GM18502 (cell line): ENCODE results near the gene CHRND.

Experiments
- ATAC-seq: cut with Tn5 transposase; IDR thresholded peaks from one replicate; pipeline ENCODE4 v1.9.1; 2021; ENCODE audit warnings: mild to moderate bottlenecking; ENCODE audit not compliant: unreplicated experiment, poor library complexity

Gene CHRND

GRCh38 chr2:232525791-232526371 is at the start of gene CHRND:
TSS of gene CHRND (plus strand) at chr2:232526160. CDS start at chr2:232526216, 56 bp downstream.
- ATAC-seq: no peak

GRCh38 chr2:232476791-232477190 is 49.2 kb upstream of the CHRND start:
- ATAC-seq: no peak

GRCh38 chr2:232477751-232478510 is 48.0 kb upstream of the CHRND start:
- no peak for ATAC-seq

- ATAC-seq: no peak
These were observed 47.2 kb upstream of the CHRND start for GRCh38 chr2:232478571-232479340.

DNA sequence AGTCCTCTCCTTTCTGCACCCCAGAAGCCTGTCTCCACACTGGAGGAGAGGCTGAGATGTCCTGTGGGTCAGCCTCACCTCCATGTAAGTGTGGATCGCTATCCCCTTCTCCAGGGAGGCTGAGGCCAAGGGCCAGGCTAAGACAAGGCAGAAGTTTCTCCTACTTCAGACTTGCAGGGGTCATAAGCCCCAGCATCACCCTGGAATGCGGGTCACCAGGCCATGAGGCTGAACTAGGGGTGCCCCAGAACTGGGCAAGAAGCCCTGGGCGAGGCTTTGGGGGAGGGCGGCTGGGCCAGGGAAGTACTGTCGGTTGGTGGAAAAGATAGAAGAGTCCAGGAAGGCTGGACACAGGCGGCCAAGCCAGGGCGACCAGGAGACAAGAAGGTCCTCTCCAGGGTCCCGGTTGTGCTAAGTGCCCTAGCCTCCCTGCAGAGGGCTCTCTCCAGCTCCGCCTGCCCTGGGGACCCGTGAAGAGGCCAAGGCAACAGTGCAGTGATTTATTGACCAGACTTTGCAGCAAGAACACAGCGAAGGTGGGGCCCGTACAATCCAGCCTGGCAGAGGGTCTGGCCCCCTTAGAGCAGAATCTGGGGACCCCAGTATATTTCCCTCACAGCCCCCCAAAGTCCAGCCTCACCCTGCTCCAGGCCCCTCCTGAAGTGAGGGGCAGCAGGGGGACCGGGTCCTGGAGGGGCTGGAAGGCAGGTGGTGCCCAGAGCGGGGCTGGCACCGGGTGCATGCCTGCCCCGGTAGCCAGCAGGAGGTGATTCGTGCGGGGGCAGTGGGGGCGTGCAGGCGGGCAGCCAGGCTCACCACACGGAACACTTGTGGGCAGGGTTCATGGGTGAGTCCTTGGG is 46.4 kb upstream of the CHRND start:
- no peak for ATAC-seq

DNA sequence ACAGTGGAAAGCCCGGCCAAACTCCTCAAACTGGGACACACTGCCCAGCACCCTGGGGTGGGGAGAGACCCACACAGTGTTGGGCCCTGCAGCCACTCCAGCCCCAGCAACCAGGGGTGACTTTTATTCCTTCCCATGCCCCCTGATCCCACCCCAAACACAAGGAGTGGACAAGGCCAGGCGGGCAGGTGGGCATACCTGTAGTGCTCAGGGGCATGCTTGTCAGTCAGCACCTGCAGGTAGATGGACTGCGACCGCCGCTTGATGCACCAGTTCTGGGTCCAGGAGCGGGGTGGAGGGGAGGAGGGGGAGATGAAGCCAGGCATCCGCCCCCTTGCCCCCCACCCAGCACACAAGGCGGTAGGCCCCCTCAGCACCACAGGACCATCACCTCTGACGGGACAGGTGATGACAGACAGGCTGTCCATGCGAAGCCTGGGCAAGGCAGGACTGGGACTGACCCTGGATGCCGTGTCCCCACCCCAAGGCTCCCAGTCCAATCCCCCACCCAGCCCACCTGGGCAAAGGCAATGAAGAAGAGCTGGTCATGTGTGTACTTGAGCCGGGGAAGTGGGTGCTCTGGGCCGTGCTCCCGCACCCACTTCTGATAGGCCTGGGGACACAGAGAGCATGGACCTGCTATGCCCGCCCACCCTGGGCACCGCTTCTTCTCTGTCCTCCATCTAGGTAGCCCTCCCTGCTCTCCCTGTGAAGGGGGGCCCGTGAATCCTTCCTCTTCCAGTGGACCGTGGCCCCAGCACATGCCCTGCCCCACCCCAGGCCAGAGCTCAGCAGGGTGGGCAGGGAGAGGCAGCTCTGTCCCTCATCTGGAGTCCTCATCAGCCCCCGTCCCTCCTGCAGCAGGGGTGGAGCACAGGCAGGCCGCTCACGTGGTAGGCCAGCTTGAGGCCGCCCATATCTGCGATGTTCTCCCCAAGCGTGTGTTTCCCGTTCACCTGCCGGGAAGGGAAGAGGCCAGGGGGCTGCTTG is 45.5 kb upstream of the CHRND start:
- ATAC-seq: no peak

GRCh38 chr2:232481322-232482140 is 44.4 kb upstream of the CHRND start:
- no peak for ATAC-seq

DNA sequence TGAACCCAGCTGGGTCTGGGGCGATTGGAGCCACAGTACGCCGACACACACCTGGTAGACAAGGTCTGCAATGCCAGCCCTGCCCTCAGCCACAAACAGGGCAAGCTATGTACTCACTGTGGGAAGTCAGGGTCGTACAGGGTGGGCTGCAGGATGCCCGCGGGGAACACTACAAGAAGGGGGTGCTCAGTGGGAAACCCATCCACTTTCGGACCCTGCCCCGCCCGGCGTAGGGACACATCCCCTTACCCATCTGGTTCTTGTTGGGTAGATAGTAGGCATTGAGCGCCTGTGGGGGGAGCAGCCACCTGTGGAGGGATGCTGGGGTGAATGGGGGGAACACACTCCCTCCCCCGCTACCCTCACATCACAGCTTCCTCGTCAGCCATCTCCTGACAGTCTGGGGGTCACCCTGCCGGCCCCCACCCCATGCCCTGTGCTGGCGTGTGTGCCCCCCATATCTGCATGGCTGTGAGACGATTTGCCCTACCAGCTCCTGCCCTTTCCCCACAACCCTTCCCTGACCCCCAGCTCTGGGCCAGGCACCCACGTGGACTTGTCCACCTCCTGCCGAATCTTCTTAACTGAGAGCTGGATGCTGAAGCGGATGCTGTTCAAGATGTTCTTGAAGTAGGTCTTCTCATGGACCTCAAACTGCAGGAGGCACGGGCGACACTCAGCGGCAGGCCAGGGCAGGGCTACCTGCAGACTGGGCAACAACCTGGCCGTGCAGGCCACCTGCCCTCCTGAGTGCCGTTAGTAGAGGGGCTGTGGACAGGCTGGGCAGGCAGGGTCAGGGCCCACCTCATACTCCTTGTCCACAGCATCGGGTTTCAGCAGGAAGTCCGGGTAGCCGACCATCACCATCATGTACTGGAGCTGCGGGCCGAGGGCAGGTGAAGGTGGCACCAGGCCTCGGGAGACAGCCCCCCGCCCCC is 43.4 kb upstream of the CHRND start:
- ATAC-seq: no peak

DNA sequence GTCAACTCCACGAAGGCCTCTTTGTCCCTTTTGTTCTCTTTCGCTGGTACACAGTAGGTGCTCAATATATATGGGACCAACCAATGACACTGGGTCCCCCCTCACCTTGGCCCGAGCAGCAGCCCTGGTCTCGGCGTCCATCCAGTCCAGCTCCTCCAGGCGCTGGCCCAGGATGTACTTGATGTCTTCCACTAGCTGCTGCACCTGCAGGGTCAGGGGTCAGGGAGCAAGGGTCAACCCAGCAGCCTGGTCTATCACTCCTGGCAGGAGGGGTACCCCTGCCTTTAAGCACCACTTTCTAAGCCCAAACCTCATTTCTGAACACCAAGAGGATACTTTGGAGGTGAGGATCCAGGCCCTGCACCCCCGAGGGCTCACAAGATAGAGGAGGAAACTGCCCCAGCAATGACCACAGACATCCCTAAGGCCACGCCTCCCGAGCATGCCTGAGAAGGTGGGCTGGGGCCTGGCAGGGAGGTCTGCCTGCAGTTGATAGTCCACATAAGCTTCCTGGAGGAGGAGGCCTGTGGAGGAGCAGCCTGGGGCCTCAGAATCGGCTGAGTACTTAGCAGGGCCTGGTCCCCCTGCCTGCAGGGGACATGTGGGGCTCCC is 42.5 kb upstream of the CHRND start:
- no peak for ATAC-seq

DNA sequence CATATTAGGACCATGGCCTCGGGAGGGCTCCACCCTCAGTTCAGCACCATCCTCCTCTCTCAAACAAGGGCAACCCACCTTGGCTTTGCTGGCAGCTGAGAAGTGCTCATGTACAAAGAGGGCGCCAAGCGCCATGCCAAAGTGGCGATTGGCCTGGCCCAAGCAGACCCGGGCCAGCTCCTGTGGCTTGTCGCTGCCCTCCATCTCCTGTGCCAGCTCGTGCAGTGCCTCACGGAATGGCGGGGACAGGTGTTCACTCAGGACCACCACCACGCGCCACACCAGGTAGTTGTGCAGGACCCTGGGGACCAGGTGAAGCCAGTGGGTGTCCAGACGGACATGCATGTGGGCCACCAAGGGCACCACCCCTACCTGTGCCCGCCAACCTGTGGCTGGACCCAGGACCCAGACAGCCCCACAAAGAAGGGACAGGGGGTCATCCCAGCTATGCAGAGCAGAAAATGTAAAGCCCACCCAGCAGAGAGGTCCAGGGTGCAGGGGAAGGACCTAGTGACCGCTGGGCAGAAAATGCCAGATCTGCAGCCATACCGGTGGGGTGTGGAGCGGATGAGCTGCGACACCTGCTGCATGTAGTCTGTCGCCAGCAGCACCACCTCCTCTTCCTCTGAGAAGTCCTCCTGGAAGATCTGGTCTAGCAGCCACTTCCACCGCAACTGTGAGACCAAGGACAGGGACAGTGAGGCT is 41.9 kb upstream of the CHRND start:
- ATAC-seq: no peak

DNA sequence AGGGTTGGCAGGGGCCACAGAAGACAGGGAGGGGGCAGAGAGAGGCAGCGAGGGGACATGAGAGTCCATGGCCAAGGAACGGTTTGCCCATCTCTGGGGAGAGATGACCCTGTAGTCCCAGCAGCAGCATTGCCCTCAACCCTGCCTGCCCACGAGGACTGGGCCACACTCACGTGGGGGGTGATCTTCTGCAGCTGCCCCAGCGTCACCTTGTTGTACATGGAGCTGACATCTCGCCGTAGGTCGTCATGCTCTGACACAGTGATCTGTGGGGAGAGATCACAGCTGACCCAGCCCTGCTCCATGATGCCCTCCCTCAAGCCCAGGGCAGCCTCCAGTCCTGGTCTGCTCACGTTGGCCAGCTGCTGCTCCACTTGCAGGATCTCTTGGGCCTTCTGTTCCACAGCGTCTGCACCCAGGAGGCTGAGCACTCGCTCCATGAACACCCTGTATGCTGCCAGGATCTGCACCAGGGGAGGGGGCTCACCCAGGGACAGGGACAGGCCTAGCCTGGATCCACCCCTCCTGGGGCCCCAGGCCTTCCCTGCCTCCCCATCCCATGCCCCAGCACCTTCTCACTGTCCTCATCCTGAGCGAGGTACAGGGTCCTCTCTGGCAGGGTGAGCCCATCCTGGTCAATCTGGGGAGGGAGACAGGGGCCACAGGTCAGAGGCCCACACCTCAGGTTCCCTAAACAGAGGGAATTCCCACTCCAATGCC is 41.2 kb upstream of the CHRND start:
- ATAC-seq: no peak

- ATAC-seq: no peak
These were observed 40.6 kb upstream of the CHRND start for GRCh38 chr2:232485348-232485756.

- no peak for ATAC-seq
These were observed 40.0 kb upstream of the CHRND start for GRCh38 chr2:232485757-232486557.

DNA sequence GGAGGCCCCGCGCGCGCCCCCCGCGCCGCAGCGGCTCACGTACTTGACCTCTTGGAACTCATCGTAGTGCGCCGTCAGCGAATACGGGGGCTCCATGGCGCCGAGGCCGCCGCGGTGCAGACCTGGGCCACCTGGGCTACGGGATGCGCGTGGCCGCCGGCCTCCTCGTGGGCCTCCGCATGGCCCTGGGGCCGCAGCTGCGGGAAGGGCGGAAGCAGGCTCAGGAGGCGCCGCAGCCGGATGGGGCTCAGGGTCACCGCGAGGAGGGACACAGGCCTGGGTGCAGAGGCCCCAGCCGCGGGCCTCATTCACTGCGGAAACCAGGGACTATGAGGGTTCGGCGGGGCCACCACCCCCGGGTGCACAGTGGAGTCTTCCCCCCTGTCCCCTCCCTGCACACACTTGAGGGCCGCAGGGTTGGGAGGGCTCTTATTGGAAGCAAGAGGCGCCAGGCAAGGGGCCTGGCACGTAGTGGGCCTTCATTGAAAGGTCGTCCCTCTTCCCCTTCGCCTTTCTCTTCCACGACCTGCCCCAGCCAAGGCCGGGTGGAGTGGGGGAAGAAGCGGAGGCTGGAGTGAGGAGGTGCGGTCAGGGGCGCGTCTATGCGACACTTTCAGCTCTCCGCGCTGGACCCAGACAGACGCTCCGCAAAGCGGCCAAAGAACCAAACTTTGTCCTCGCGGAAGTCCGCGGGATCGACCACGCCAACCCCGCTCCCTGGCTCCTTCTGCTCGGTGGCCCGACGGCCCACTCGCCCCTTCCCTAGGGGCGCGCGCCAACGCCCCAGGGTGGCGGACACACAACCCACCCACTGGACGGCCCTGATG is 39.2 kb upstream of the CHRND start:
- no peak for ATAC-seq
